CD4-positive, alpha-beta memory T cell (primary cell): ENCODE results near the gene PLEKHG7. TPM values are rescaled to one million over a fixed set of nuclear protein-coding genes. Genes with fewer than 3 reads are reported as not detected.
"Not testable (repeated sequence)": the region's sequence is repeated elsewhere in the genome, so short reads cannot be mapped to it uniquely, and the experiment has no call there.

ENCODE experiments used
- CTCF ChIA-PET: fragments of 350-600 bp; sonication (Branson Sonifier 250); formaldehyde crosslinking; loops from one replicate; lab custom pipeline; 2021; ENCODE audit warnings: inconsistent platforms; ENCODE audit not compliant: partially characterized antibody; lab: Charles Lee
- POLR2A ChIA-PET: fragments of 350-600 bp; sonication (Branson Sonifier 250); formaldehyde crosslinking; loops from one replicate; lab custom pipeline; 2021; ENCODE audit not compliant: partially characterized antibody; lab: Charles Lee
- DNase-seq, 5 donors: peaks; one replicate each; pipeline versions ENCODE4 v3.0.0 to v3.0.0-alpha.2; 2020 to 2022; ENCODE audit warnings: mixed read lengths in 1 of 5
- H3K27ac ChIP-seq: one replicate; pipeline ENCODE4 v1.7.0; 2013; ENCODE audit warnings: low read depth, low read length
- H3K27me3 ChIP-seq: 2 replicates; pipeline ENCODE4 v1.7.0; 2013; ENCODE audit warnings: mild to moderate bottlenecking, low read length, moderate library complexity; ENCODE audit not compliant: insufficient read depth
- H3K36me3 ChIP-seq: 2 replicates; pipeline ENCODE4 v1.7.0; 2013; ENCODE audit warnings: mild to moderate bottlenecking, low read length, moderate library complexity; ENCODE audit not compliant: insufficient read depth
- H3K4me1 ChIP-seq: 2 replicates; pipeline ENCODE4 v1.7.0; 2013; ENCODE audit warnings: mild to moderate bottlenecking, low read length, moderate library complexity; ENCODE audit not compliant: insufficient read depth
- H3K4me3 ChIP-seq, 2 donors: one replicate each; pipeline ENCODE4 v1.7.0; 2013; ENCODE audit warnings: low read length in 2 of 2, mild to moderate bottlenecking in 1 of 2
- H3K9me3 ChIP-seq, 2 donors: one replicate each; pipeline ENCODE4 v1.7.0; 2013; ENCODE audit warnings: low read length in 2 of 2, control low read depth in 1 of 2; ENCODE audit not compliant: control insufficient read depth in 1 of 2
- H3K27ac Mint-ChIP-seq, 7 donors: one replicate each; pipeline ENCODE4 v1.8.0; 2020 to 2021; ENCODE audit warnings: mixed read lengths in 7 of 7, mild to moderate bottlenecking in 6 of 7, inconsistent platforms in 3 of 7, moderate library complexity in 3 of 7
- H3K27me3 Mint-ChIP-seq, 2 donors: one replicate each; pipeline ENCODE4 v1.8.0; 2020 to 2021; ENCODE audit warnings: mixed read lengths in 2 of 2
- H3K36me3 Mint-ChIP-seq, 2 donors: one replicate each; pipeline ENCODE4 v1.8.0; 2020 to 2021; ENCODE audit warnings: mixed read lengths in 2 of 2, inconsistent platforms in 1 of 2, mild to moderate bottlenecking in 1 of 2
- H3K4me1 Mint-ChIP-seq, 4 donors: one replicate each; pipeline ENCODE4 v1.8.0; 2020 to 2021; ENCODE audit warnings: mixed read lengths in 4 of 4, mild to moderate bottlenecking in 1 of 4
- H3K4me3 Mint-ChIP-seq, 8 donors: one replicate each; pipeline ENCODE4 v1.8.0; 2020 to 2021; ENCODE audit warnings: mixed read lengths in 8 of 8, mild to moderate bottlenecking in 7 of 8, moderate library complexity in 6 of 8, inconsistent platforms in 3 of 8
- H3K9me3 Mint-ChIP-seq, 8 donors: one replicate each; pipeline ENCODE4 v1.8.0; 2020 to 2021; ENCODE audit warnings: mixed read lengths in 8 of 8, mild to moderate bottlenecking in 5 of 8, inconsistent platforms in 3 of 8, moderate library complexity in 1 of 8
- intact Hi-C: fragments of 100-400 bp; cut with micrococcal nuclease; formaldehyde crosslinking; loops from one replicate; pipeline ENCODE4 v1.15.1; 2023
- polyA plus RNA-seq, 2 donors: library from polyadenylated mRNA; unstranded; fragments of 300-500 nt; fragmentation: Illumina TruSeq; gene quantifications; one replicate each; pipeline ENCODE4 v1.2.3, GENCODE V29; 2021
- total RNA-seq, 2 experiments: library from RNA; stranded (reverse); gene quantifications; one replicate each; pipeline ENCODE4 v1.2.3, GENCODE V29; 2021

PLEKHG7 gene
- total and polyA plus RNA-seq, 4 experiments from 2014 or later: 0.16 TPM; not detected in 3

DNA sequence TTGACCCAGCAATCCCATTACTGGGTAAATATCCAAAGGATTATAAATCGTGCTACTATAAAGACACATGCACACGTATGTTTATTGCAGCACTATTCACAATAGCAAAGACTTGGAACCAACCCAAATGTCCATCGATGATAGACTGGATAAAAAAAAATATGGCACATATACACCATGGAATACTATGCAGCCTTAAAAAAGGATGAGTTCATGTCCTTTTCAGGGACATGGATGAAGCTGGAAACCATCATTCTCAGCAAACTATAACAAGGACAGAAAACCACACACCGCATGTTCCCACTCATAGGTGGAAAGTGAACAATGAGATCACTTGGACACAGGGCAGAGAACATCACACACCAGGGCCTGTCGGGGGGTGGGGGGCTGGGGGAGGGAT lies 91.6 kb downstream of the PLEKHG7 start:
- H3K4me3 ChIP-seq, H3K9me3 ChIP-seq, H3K36me3 ChIP-seq, H3K27ac ChIP-seq, DNase-seq, H3K27me3 Mint-ChIP-seq, H3K4me3 Mint-ChIP-seq, H3K27me3 ChIP-seq, H3K4me1 ChIP-seq, intact Hi-C loops, H3K27ac Mint-ChIP-seq: not testable (repeated sequence)
- CTCF ChIA-PET: interaction anchor here (0.6 kb wide), 1 partner anchor 192 kb away, joined by 3 read pairs; no protein-coding TSS in a partner anchor
- Mint-ChIP-seq H3K9me3 (peaks cover 2 to 23% (median 13%) of the 10 kb centered on the region in 8 donors), H3K36me3 (peaks cover 60 to 67% of the 10 kb centered on the region in 2 donors), H3K4me1 (peaks cover 0 to 16% (median 9%) of the 10 kb centered on the region in 4 donors)
- POLR2A ChIA-PET: interaction anchor here (0.5 kb wide), 1 partner anchor 1848 kb away, joined by 3 read pairs; no protein-coding TSS in a partner anchor

DNA sequence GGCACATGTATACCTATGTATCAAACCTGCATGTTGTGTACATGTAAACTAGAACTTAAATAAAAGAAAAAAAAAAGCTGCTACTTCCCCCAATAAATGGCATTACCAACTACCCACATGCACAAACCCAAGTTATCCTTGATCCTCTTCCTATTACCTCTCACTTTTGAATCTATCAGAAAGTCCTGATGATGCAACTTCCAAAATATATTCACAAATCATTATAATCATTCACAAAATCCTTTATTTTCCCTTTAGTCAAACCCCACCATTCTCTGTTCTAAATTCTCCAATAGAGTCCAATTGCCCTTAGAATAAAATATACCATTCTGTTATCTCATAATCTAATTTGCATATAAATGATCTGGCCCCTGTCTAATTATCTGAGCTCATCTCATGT lies 92.0 kb downstream of the PLEKHG7 start:
- Histone ChIP-seq H3K9me3 (no peaks in the 10 kb centered on the region), H3K36me3 (peaks cover 7% of the 10 kb centered on the region), H3K27ac (no peak overlapping the region), H3K4me3 (no peak overlapping the region), H3K4me1 (no peaks in the 10 kb centered on the region), H3K27me3 (no peaks in the 10 kb centered on the region)
- peaks cover 2 to 23% (median 13%) of the 10 kb centered on the region in 8 donors for H3K9me3 Mint-ChIP-seq
- ChIA-PET POLR2A (interaction anchor here (0.5 kb wide), 1 partner anchor 1849 kb away, joined by 3 read pairs; no protein-coding TSS in a partner anchor), CTCF (interaction anchor here (0.6 to 1.3 kb wide), 3 partner anchors 9 to 193 kb away, joined by 3 read pairs; no protein-coding TSS in a partner anchor)
- peaks cover 61 to 66% of the 10 kb centered on the region in 2 donors for H3K36me3 Mint-ChIP-seq
- H3K27me3 Mint-ChIP-seq: no peaks in the 10 kb centered on the region
- no peak overlapping the region for H3K4me3 Mint-ChIP-seq
- DNase-seq: no peak
- intact Hi-C loops: no loop called here
- peaks cover 0 to 16% (median 8%) of the 10 kb centered on the region in 4 donors for H3K4me1 Mint-ChIP-seq
- H3K27ac Mint-ChIP-seq: no peak overlapping the region

DNA sequence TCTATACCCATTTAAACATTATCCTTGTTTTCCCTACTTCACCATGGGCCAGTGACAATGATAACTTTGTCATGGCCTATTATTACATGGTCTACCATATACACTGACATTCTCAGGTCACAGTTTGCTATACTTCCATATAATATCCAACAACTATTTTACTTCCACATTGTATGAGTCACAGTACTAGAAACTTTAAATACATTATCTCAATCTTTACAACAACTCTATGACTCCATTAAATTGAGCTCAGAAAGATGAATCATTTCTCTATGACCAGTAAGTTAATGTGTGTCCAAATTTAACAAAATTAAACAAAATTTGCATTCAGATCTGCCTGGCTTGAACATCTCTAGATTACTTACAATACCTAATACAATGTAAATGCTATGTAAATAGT lies 93.9 kb downstream of the PLEKHG7 start:
- no peaks in the 10 kb centered on the region for H3K27me3 Mint-ChIP-seq
- POLR2A ChIA-PET: interaction anchor here (0.6 kb wide), 1 partner anchor 187 kb away, joined by 3 read pairs; no protein-coding TSS in a partner anchor
- Histone ChIP-seq H3K4me3 (no peak overlapping the region), H3K36me3 (peaks cover 16% of the 10 kb centered on the region), H3K9me3 (no peaks in the 10 kb centered on the region), H3K4me1 (no peaks in the 10 kb centered on the region), H3K27ac (no peak overlapping the region), H3K27me3 (no peaks in the 10 kb centered on the region)
- H3K4me1 Mint-ChIP-seq: peaks cover 0 to 9% (median 4%) of the 10 kb centered on the region in 4 donors
- H3K27ac Mint-ChIP-seq: no peak overlapping the region
- peaks cover 56 to 59% of the 10 kb centered on the region in 2 donors for H3K36me3 Mint-ChIP-seq
- CTCF ChIA-PET: interaction anchor here (1.1 to 1.6 kb wide), 3 partner anchors 11 to 623 kb away, joined by 3 to 5 read pairs (median 3); no protein-coding TSS in a partner anchor
- intact Hi-C loops: no loop called here
- H3K9me3 Mint-ChIP-seq: peaks cover 2 to 14% (median 9%) of the 10 kb centered on the region in 8 donors
- H3K4me3 Mint-ChIP-seq: no peak overlapping the region
- no peak for DNase-seq

DNA sequence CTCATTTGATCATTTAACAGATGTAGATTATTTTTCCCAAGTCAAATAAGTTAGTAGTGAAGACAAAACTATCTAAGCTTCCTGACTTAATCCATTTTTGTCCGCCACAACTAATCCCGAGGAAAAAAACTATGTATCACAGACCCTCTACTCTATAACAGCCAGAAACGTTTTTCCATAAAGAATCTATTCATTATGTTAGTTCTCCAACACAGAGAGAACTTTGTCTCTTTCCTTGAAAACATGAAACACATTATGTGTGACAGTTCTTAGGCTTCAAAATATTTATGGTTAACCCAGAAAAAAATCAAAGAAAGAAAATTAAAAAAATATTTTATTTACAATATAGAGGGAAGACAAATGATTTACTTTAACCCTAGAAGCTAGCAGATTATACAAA lies 100.1 kb downstream of the PLEKHG7 start:
- H3K4me3 ChIP-seq: no peak overlapping the region
- Mint-ChIP-seq H3K4me1 (peaks cover 0 to 1% (median 0%) of the 10 kb centered on the region in 4 donors), H3K27me3 (no peaks in the 10 kb centered on the region), H3K9me3 (peaks cover 0 to 4% (median 0%) of the 10 kb centered on the region in 8 donors), H3K36me3 (peaks cover 46 to 49% of the 10 kb centered on the region in 2 donors), H3K4me3 (no peak overlapping the region), H3K27ac (no peak overlapping the region)
- no peak overlapping the region for H3K27ac ChIP-seq
- no peak for DNase-seq
- H3K4me1 ChIP-seq: no peaks in the 10 kb centered on the region
- no peaks in the 10 kb centered on the region for H3K9me3 ChIP-seq
- no peaks in the 10 kb centered on the region for H3K27me3 ChIP-seq
- intact Hi-C loops: no loop called here
- peaks cover 16% of the 10 kb centered on the region for H3K36me3 ChIP-seq
- ChIA-PET POLR2A (no interaction called here), CTCF (no interaction called here)

DNA sequence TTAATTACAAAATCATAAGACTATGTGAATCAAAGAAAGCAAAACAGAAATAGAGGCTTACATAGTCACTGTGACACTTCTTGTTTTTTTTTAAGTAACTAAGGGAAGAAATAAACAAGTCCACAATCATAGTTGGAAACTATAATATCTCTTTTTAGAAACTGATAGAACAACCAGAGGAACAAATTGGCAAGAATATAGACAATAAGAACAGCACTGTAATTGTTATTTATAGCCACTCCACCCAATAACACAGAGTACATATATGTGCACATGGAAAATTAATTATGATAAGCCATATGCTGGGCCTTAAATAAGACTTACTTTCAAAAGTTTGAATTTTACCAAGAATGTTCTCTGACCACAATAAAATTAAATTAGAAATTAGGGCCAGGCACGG lies 101.1 kb downstream of the PLEKHG7 start:
- peaks cover 0 to 4% (median 0%) of the 10 kb centered on the region in 8 donors for H3K9me3 Mint-ChIP-seq
- no peak overlapping the region for H3K27ac Mint-ChIP-seq
- H3K27me3 ChIP-seq: no peaks in the 10 kb centered on the region
- H3K27ac ChIP-seq: no peak overlapping the region
- no peak for DNase-seq
- peaks cover 12% of the 10 kb centered on the region for H3K36me3 ChIP-seq
- peaks cover 0 to 1% (median 0%) of the 10 kb centered on the region in 4 donors for H3K4me1 Mint-ChIP-seq
- H3K36me3 Mint-ChIP-seq: peaks cover 51% of the 10 kb centered on the region in 2 donors
- no peak overlapping the region for H3K4me3 Mint-ChIP-seq
- intact Hi-C loops: no loop called here
- H3K4me1 ChIP-seq: no peaks in the 10 kb centered on the region
- no peak overlapping the region for H3K4me3 ChIP-seq
- ChIA-PET POLR2A (no interaction called here), CTCF (no interaction called here)
- H3K27me3 Mint-ChIP-seq: no peaks in the 10 kb centered on the region
- H3K9me3 ChIP-seq: no peaks in the 10 kb centered on the region

DNA sequence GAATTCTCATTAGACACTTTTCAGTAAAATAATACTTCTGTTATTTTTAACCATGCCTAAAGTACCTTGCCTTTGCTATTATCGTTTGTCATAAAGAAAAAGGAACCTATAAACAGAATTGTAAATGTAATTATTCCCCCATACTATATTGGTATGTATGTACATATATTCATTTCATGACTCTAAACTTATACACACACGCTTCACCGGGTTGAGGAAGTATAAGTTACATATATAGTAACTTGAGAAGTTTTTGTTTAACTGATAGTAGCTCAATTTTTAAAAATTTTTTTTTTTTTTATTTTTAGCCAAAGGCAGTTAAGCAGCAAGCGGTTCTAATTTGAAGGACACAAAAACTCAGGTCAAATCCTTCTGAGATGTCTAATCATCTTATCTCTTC lies 107.6 kb downstream of the PLEKHG7 start:
- ChIA-PET CTCF (no interaction called here), POLR2A (no interaction called here)
- peaks cover 44 to 50% of the 10 kb centered on the region in 2 donors for H3K36me3 Mint-ChIP-seq
- no peak overlapping the region for H3K4me3 Mint-ChIP-seq
- Histone ChIP-seq H3K27ac (no peak overlapping the region), H3K9me3 (no peaks in the 10 kb centered on the region), H3K36me3 (no peaks in the 10 kb centered on the region), H3K27me3 (no peaks in the 10 kb centered on the region), H3K4me1 (no peaks in the 10 kb centered on the region), H3K4me3 (no peak overlapping the region)
- H3K4me1 Mint-ChIP-seq: peaks cover 0 to 1% (median 0%) of the 10 kb centered on the region in 4 donors
- no peak for DNase-seq
- H3K27me3 Mint-ChIP-seq: no peaks in the 10 kb centered on the region
- no peak overlapping the region for H3K27ac Mint-ChIP-seq
- H3K9me3 Mint-ChIP-seq: peaks cover 0 to 4% (median 0%) of the 10 kb centered on the region in 8 donors
- intact Hi-C loops: no loop called here

DNA sequence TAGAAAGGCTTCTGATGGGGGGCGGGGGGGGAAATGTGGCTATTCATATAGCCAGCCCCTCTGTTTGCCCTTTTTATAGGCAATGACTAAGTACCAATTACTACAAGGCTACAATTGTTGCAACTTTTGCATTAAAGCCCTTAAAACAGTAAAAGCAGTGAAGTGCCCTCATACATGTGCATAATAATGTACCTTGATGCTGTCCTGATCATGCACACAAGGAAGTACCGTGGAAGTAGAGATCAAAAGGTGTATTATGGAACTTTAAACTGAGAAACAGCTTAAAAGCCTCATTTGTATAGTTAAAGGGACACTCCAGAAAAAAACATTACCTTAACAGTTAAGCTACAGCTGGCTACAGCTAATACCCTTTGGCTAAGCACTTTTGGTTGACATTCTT lies 111.8 kb downstream of the PLEKHG7 start:
- ChIA-PET POLR2A (no interaction called here), CTCF (no interaction called here)
- no peaks in the 10 kb centered on the region for H3K9me3 Mint-ChIP-seq
- Histone ChIP-seq H3K27me3 (no peaks in the 10 kb centered on the region), H3K4me3 (no peak overlapping the region), H3K36me3 (no peaks in the 10 kb centered on the region), H3K9me3 (no peaks in the 10 kb centered on the region), H3K4me1 (no peaks in the 10 kb centered on the region), H3K27ac (no peak overlapping the region)
- intact Hi-C loops: no loop called here
- H3K4me3 Mint-ChIP-seq: no peak overlapping the region
- H3K4me1 Mint-ChIP-seq: peaks cover 0 to 4% (median 1%) of the 10 kb centered on the region in 4 donors
- DNase-seq: no peak
- peaks cover 28 to 38% of the 10 kb centered on the region in 2 donors for H3K36me3 Mint-ChIP-seq
- peak overlapping the region in 1 of 7 donors; percentile 20 for H3K27ac Mint-ChIP-seq
- H3K27me3 Mint-ChIP-seq: no peaks in the 10 kb centered on the region
